SK-N-SH (cell line): ENCODE measurements around the gene CCNI2.

ENCODE experiments used
- RAD21 ChIP-seq: IDR thresholded peaks from 2 replicates; pipeline ENCODE4 v1.6.1; 2012; ENCODE audit warnings: mild to moderate bottlenecking, low read length
- YY1 ChIP-seq: IDR thresholded peaks from 2 replicates; pipeline ENCODE4 v1.4.0; 2012; ENCODE audit warnings: low read depth, mild to moderate bottlenecking
- TF ChIP-seq, protein P1 (sequence below): fragments of 200-600 bp; sonication (generic); IDR thresholded peaks from 2 replicates; pipeline ENCODE4 v1.6.1; 2017; ENCODE audit warnings: antibody characterized with exemption, mild to moderate bottlenecking, moderate library complexity

DNA sequence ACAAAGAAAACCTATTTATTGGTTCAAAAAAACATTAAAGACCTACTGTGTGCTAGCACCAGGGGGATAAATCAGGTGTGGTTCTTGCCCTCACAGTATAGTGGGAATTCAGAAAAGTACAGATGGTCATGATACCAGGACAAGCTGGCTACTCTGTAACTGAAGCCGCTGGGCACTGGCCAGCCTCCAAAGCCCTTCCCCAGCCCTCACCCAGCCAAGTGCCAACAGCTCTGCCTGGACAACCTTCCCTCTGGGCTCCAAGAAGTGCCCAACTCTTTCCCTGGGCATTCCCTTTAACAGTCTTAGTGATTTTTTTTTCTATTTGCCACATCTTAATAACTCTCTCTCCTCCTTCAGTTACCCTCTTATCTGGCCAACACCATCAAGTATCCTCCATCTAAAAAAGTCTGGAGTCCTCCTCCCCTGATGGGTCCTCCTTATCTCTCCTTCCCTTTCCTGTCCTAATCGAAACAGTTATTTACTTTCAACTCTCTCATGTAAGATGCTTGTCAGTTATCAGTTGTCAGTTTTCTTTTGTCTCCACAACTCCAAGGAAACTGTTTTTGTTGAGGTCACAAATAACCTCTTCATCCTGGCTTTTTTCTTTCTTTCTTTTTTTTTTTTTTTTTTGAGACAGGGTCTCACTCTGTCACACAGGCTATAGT, 43.1 kb downstream of the CCNI2 start:
- TF ChIP-seq, protein P1, sequence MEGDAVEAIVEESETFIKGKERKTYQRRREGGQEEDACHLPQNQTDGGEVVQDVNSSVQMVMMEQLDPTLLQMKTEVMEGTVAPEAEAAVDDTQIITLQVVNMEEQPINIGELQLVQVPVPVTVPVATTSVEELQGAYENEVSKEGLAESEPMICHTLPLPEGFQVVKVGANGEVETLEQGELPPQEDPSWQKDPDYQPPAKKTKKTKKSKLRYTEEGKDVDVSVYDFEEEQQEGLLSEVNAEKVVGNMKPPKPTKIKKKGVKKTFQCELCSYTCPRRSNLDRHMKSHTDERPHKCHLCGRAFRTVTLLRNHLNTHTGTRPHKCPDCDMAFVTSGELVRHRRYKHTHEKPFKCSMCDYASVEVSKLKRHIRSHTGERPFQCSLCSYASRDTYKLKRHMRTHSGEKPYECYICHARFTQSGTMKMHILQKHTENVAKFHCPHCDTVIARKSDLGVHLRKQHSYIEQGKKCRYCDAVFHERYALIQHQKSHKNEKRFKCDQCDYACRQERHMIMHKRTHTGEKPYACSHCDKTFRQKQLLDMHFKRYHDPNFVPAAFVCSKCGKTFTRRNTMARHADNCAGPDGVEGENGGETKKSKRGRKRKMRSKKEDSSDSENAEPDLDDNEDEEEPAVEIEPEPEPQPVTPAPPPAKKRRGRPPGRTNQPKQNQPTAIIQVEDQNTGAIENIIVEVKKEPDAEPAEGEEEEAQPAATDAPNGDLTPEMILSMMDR = no peak
- TF ChIP-seq RAD21 (no peak), YY1 (no peak)
